Panc1 (cell line): Measurements from ENCODE around the gene BDH1.

Experiments used
- POLR2AphosphoS5 ChIP-seq: IDR thresholded peaks from 2 replicates; pipeline ENCODE4 v1.6.1; 2012; ENCODE audit warnings: mild to moderate bottlenecking, low read depth, low read length, moderate library complexity
- SIN3A ChIP-seq: IDR thresholded peaks from 2 replicates; pipeline ENCODE4 v1.6.1; 2012; ENCODE audit warnings: low read depth, mild to moderate bottlenecking, low read length, moderate library complexity, borderline replicate concordance; ENCODE audit not compliant: insufficient read depth
- TCF7L2 ChIP-seq: IDR thresholded peaks from 2 replicates; pipeline ENCODE4 v1.6.1; 2011; ENCODE audit warnings: mild to moderate bottlenecking, low read depth, low read length, inconsistent platforms
- TF ChIP-seq, protein P1 (sequence below): fragments of 450-650 bp; IDR thresholded peaks from 2 replicates; pipeline ENCODE4 v1.5.1; 2017; ENCODE audit warnings: mild to moderate bottlenecking
- TF ChIP-seq, protein P2 (sequence below), 2 experiments: IDR thresholded peaks; 2 replicates each; pipeline ENCODE4 v1.6.1; 2011 to 2012; ENCODE audit warnings: low read depth in 2 of 2, control low read depth in 1 of 2, low read length in 1 of 2, mild to moderate bottlenecking in 1 of 2, moderate library complexity in 1 of 2; ENCODE audit not compliant: insufficient read depth in 1 of 2

DNA sequence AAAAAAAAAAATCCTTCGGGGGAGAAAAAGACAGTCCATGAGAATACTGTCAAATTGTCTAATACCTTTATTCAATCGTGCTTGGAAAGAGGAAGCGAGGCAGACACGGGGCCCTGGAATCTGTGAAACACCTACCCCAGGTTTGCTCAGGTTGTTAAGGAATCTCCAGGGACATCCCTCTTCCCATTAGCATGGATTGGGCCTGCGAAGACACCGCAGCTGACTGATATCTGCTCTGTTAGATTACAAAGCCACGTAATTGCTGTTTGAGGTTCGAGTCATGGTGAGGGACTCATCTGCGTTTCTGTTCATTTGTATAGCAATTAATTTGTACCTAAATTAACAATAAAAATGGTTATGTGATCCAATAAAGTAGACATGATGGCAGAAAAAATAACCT is 91.0 kb downstream of the BDH1 start:
- TF ChIP-seq, protein P1, sequence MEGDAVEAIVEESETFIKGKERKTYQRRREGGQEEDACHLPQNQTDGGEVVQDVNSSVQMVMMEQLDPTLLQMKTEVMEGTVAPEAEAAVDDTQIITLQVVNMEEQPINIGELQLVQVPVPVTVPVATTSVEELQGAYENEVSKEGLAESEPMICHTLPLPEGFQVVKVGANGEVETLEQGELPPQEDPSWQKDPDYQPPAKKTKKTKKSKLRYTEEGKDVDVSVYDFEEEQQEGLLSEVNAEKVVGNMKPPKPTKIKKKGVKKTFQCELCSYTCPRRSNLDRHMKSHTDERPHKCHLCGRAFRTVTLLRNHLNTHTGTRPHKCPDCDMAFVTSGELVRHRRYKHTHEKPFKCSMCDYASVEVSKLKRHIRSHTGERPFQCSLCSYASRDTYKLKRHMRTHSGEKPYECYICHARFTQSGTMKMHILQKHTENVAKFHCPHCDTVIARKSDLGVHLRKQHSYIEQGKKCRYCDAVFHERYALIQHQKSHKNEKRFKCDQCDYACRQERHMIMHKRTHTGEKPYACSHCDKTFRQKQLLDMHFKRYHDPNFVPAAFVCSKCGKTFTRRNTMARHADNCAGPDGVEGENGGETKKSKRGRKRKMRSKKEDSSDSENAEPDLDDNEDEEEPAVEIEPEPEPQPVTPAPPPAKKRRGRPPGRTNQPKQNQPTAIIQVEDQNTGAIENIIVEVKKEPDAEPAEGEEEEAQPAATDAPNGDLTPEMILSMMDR, result no peak
- TF ChIP-seq SIN3A, result no peak
- no peak for TF ChIP-seq POLR2AphosphoS5
- TF ChIP-seq, protein P2, sequence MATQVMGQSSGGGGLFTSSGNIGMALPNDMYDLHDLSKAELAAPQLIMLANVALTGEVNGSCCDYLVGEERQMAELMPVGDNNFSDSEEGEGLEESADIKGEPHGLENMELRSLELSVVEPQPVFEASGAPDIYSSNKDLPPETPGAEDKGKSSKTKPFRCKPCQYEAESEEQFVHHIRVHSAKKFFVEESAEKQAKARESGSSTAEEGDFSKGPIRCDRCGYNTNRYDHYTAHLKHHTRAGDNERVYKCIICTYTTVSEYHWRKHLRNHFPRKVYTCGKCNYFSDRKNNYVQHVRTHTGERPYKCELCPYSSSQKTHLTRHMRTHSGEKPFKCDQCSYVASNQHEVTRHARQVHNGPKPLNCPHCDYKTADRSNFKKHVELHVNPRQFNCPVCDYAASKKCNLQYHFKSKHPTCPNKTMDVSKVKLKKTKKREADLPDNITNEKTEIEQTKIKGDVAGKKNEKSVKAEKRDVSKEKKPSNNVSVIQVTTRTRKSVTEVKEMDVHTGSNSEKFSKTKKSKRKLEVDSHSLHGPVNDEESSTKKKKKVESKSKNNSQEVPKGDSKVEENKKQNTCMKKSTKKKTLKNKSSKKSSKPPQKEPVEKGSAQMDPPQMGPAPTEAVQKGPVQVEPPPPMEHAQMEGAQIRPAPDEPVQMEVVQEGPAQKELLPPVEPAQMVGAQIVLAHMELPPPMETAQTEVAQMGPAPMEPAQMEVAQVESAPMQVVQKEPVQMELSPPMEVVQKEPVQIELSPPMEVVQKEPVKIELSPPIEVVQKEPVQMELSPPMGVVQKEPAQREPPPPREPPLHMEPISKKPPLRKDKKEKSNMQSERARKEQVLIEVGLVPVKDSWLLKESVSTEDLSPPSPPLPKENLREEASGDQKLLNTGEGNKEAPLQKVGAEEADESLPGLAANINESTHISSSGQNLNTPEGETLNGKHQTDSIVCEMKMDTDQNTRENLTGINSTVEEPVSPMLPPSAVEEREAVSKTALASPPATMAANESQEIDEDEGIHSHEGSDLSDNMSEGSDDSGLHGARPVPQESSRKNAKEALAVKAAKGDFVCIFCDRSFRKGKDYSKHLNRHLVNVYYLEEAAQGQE (IDR thresholded peaks at IDR 0.05; ENCODE audit: insufficient read depth in 1 of 2, low read depth in 2 of 2, low read length in 1 of 2), result no peak
- TF ChIP-seq TCF7L2, result no peak
